Astrocyte (in vitro differentiated cells and primary cell): ENCODE measurements around the gene CLEC11A. TPM values are rescaled to one million over a fixed set of nuclear protein-coding genes. Genes with fewer than 3 reads are reported as not detected.

Experiments
- DNase-seq: peaks from one replicate; pipeline ENCODE4 v3.0.0-alpha.2; 2010; ENCODE audit warnings: low read depth
- FAIRE-seq: peaks from 2 replicates; lab custom pipeline; 2011; peaks lifted over from hg19 to GRCh38; lab: Jason Lieb, UNC
- H2AFZ ChIP-seq: 2 replicates; pipeline ENCODE4 v1.6.0; 2012; ENCODE audit warnings: low read depth, low read length, inconsistent platforms
- H3K27ac ChIP-seq: 2 replicates; pipeline ENCODE4 v1.5.1; 2011; ENCODE audit warnings: low read depth, low read length, inconsistent platforms
- H3K27me3 ChIP-seq: 2 replicates; pipeline ENCODE4 v1.6.0; 2011; ENCODE audit warnings: low read length, inconsistent platforms; ENCODE audit not compliant: insufficient read depth
- H3K36me3 ChIP-seq: 2 replicates; pipeline ENCODE4 v1.5.1; 2011; ENCODE audit warnings: low read length, inconsistent platforms; ENCODE audit not compliant: insufficient read depth
- H3K4me1 ChIP-seq: 2 replicates; pipeline ENCODE4 v1.5.1; 2011; ENCODE audit warnings: low read length, inconsistent platforms; ENCODE audit not compliant: insufficient read depth
- H3K4me2 ChIP-seq: 2 replicates; pipeline ENCODE4 v1.6.0; 2012; ENCODE audit warnings: low read length, inconsistent platforms
- H3K4me3 ChIP-seq: 2 replicates; pipeline ENCODE4 v1.5.1; 2011; ENCODE audit warnings: low read depth, mild to moderate bottlenecking, low read length, inconsistent platforms; ENCODE audit not compliant: insufficient read depth
- H3K79me2 ChIP-seq: 2 replicates; pipeline ENCODE4 v1.6.0; 2012; ENCODE audit warnings: mild to moderate bottlenecking, low read length, inconsistent platforms; ENCODE audit not compliant: insufficient read depth
- H3K9ac ChIP-seq: 2 replicates; pipeline ENCODE4 v1.6.0; 2012; ENCODE audit warnings: mild to moderate bottlenecking, low read length, inconsistent platforms
- H3K9me3 ChIP-seq: 2 replicates; pipeline ENCODE4 v1.5.1; 2012; ENCODE audit warnings: low read depth, mild to moderate bottlenecking, low read length, inconsistent platforms; ENCODE audit not compliant: insufficient read depth
- H4K20me1 ChIP-seq: 2 replicates; pipeline ENCODE4 v1.6.0; 2012; ENCODE audit warnings: low read length, inconsistent platforms; ENCODE audit not compliant: insufficient read depth
- H3K27ac Mint-ChIP-seq: one replicate; pipeline ENCODE4 v1.8.0; 2021; ENCODE audit warnings: mild to moderate bottlenecking, mixed read lengths; ENCODE audit not compliant: unreplicated experiment
- H3K27me3 Mint-ChIP-seq: one replicate; pipeline ENCODE4 v1.8.0; 2021; ENCODE audit warnings: low read depth, mixed read lengths; ENCODE audit not compliant: unreplicated experiment
- H3K36me3 Mint-ChIP-seq: one replicate; pipeline ENCODE4 v1.8.0; 2021; ENCODE audit warnings: low read depth, mixed read lengths; ENCODE audit not compliant: unreplicated experiment
- H3K4me1 Mint-ChIP-seq: one replicate; pipeline ENCODE4 v1.8.0; 2021; ENCODE audit warnings: low read depth, mixed read lengths; ENCODE audit not compliant: unreplicated experiment
- H3K4me3 Mint-ChIP-seq: one replicate; pipeline ENCODE4 v1.8.0; 2021; ENCODE audit warnings: mild to moderate bottlenecking, moderate library complexity, mixed read lengths; ENCODE audit not compliant: unreplicated experiment
- H3K9me3 Mint-ChIP-seq: one replicate; pipeline ENCODE4 v1.8.0; 2021; ENCODE audit warnings: mild to moderate bottlenecking, mixed read lengths; ENCODE audit not compliant: unreplicated experiment
- EZH2 ChIP-seq: IDR thresholded peaks from 2 replicates; pipeline ENCODE4 v1.6.1; 2012; ENCODE audit warnings: mild to moderate bottlenecking, low read length, inconsistent platforms; ENCODE audit not compliant: insufficient read depth
- total RNA-seq: library from RNA; stranded (reverse); gene quantifications from 2 replicates; pipeline ENCODE4 v1.2.1, GENCODE V29; 2021
- TF ChIP-seq, protein P1 (sequence below): IDR thresholded peaks from 2 replicates; pipeline ENCODE4 v1.5.1; 2011; ENCODE audit warnings: low read depth, mild to moderate bottlenecking, inconsistent platforms, low read length, moderate library complexity; ENCODE audit not compliant: insufficient read depth

CLEC11A gene
- total RNA-seq, 1 donor from 2014 or later = not detected

DNA sequence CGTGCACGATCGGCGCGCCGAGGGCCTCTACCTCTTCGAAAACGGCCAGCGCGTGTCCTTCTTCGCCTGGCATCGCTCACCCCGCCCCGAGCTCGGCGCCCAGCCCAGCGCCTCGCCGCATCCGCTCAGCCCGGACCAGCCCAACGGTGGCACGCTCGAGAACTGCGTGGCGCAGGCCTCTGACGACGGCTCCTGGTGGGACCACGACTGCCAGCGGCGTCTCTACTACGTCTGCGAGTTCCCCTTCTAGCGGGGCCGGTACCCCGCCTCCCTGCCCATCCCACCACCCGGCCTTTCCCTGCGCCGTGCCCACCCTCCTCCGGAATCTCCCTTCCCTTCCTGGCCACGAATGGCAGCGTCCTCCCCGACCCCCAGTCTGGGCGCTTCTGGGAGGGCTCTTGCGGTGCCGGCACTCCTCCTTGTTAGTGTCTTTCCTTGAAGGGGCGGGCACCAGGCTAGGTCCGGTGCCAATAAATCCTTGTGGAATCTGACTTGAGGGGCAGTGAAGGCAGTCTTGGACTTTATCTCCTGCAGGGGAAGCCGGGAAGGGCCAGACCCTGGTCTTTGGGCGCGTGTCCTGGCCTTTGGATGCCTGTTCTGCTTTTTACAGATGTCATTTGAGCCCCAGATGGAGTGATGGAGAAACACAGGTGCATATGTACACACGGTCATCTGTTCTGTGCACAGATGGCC is 2.2 kb downstream of the CLEC11A start:
- Histone ChIP-seq H3K79me2 (no peaks in the 10 kb centered on the region), H3K9me3 (no peaks in the 10 kb centered on the region), H3K4me2 (peak overlapping the region; percentile 87), H3K27ac (peak overlapping the region; percentile 38), H4K20me1 (no peaks in the 10 kb centered on the region), H3K27me3 (no peaks in the 10 kb centered on the region), H3K4me3 (peak overlapping the region; percentile 58), H3K4me1 (peaks cover 8% of the 10 kb centered on the region), H3K36me3 (no peaks in the 10 kb centered on the region), H2AFZ (peak overlapping the region; percentile 91), H3K9ac (peak overlapping the region; percentile 79)
- H3K27me3 Mint-ChIP-seq = no peaks in the 10 kb centered on the region
- FAIRE-seq = no peak
- H3K4me3 Mint-ChIP-seq = no peak overlapping the region
- no peaks in the 10 kb centered on the region for H3K4me1 Mint-ChIP-seq
- TF ChIP-seq EZH2 = no peak
- TF ChIP-seq, protein P1, sequence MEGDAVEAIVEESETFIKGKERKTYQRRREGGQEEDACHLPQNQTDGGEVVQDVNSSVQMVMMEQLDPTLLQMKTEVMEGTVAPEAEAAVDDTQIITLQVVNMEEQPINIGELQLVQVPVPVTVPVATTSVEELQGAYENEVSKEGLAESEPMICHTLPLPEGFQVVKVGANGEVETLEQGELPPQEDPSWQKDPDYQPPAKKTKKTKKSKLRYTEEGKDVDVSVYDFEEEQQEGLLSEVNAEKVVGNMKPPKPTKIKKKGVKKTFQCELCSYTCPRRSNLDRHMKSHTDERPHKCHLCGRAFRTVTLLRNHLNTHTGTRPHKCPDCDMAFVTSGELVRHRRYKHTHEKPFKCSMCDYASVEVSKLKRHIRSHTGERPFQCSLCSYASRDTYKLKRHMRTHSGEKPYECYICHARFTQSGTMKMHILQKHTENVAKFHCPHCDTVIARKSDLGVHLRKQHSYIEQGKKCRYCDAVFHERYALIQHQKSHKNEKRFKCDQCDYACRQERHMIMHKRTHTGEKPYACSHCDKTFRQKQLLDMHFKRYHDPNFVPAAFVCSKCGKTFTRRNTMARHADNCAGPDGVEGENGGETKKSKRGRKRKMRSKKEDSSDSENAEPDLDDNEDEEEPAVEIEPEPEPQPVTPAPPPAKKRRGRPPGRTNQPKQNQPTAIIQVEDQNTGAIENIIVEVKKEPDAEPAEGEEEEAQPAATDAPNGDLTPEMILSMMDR = no peak
- no peaks in the 10 kb centered on the region for H3K36me3 Mint-ChIP-seq
- no peak for DNase-seq
- H3K9me3 Mint-ChIP-seq = peaks cover 24% of the 10 kb centered on the region
- H3K27ac Mint-ChIP-seq = no peak overlapping the region

DNA sequence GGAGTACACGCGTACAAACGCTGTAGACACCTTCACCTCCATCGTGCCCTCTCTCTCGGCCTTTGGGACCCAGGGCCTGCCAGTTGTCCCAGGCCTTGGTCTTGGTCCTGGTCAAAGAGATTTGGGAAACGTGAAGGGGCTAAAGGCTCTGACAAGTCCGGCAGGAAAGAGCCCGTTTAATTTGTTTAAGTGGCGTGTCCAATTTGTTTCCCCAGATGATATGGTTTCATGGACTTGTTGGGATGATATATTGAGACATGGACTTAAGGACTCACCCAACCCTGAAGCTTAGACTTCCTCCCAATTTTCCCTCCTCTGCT is 2.7 kb downstream of the CLEC11A start:
- Mint-ChIP-seq H3K36me3 (no peaks in the 10 kb centered on the region), H3K9me3 (peaks cover 21% of the 10 kb centered on the region), H3K4me3 (no peak overlapping the region), H3K27ac (no peak overlapping the region), H3K27me3 (no peaks in the 10 kb centered on the region), H3K4me1 (no peaks in the 10 kb centered on the region)
- no peak for DNase-seq
- no peaks in the 10 kb centered on the region for H3K36me3 ChIP-seq
- H3K9me3 ChIP-seq = no peaks in the 10 kb centered on the region
- H3K4me1 ChIP-seq = peaks cover 8% of the 10 kb centered on the region
- TF ChIP-seq, protein P1 = no peak
- TF ChIP-seq EZH2 = no peak
- H3K4me2 ChIP-seq = peak overlapping the region; percentile 87
- no peak for FAIRE-seq
- H3K27ac ChIP-seq = no peak overlapping the region
- H3K4me3 ChIP-seq = no peak overlapping the region
- no peaks in the 10 kb centered on the region for H4K20me1 ChIP-seq
- H3K27me3 ChIP-seq = no peaks in the 10 kb centered on the region
- no peaks in the 10 kb centered on the region for H3K79me2 ChIP-seq
- H2AFZ ChIP-seq = no peak overlapping the region
- H3K9ac ChIP-seq = peak overlapping the region; percentile 79

DNA sequence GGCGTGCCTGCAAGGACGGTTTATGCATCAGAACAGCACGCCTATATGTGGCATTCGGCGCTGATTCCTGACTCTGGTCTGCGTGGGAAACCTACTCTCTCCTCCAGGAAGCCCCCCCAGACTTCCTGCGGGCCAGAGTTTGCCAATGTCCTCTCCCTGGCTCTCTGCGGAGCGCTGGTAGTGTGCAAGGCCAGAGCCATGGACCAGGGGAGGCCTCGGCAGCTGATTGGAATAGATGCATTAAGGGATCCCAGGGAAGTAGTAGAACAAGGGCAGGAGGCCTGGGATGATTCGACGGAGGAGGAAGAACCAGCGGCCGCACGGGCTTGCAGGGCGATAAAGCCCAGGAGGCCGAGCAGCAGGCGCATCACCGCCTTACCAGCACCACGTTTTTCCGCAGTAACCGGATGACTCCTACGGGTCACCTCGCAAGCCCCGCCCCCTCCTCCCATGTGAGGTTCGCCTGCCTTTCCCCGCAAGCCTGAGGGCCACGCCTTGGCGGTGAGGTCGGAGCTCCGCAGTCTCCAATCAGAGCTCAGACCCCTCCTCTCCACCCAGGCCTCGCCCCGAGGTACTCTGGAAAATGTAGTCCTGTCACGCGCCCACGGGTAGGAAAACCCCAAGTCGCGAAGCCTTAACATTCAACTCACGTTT is 5.0 kb downstream of the CLEC11A start:
- Histone ChIP-seq H3K9me3 (no peaks in the 10 kb centered on the region), H2AFZ (peak overlapping the region; percentile 47), H3K4me3 (no peak overlapping the region), H3K9ac (no peak overlapping the region), H3K4me1 (peaks cover 8% of the 10 kb centered on the region), H3K4me2 (peak overlapping the region; percentile 33), H3K36me3 (no peaks in the 10 kb centered on the region), H3K79me2 (no peaks in the 10 kb centered on the region), H3K27ac (no peak overlapping the region), H3K27me3 (no peaks in the 10 kb centered on the region), H4K20me1 (no peaks in the 10 kb centered on the region)
- H3K4me1 Mint-ChIP-seq = no peaks in the 10 kb centered on the region
- DNase-seq = no peak
- TF ChIP-seq, protein P1 = no peak
- TF ChIP-seq EZH2 = no peak
- no peaks in the 10 kb centered on the region for H3K27me3 Mint-ChIP-seq
- no peak overlapping the region for H3K27ac Mint-ChIP-seq
- no peak overlapping the region for H3K4me3 Mint-ChIP-seq
- H3K9me3 Mint-ChIP-seq = peaks cover 14% of the 10 kb centered on the region
- no peak for FAIRE-seq
- no peaks in the 10 kb centered on the region for H3K36me3 Mint-ChIP-seq
